ENCODE data around the gene ERVFRD-1.

ERVFRD-1 gene

DNA sequence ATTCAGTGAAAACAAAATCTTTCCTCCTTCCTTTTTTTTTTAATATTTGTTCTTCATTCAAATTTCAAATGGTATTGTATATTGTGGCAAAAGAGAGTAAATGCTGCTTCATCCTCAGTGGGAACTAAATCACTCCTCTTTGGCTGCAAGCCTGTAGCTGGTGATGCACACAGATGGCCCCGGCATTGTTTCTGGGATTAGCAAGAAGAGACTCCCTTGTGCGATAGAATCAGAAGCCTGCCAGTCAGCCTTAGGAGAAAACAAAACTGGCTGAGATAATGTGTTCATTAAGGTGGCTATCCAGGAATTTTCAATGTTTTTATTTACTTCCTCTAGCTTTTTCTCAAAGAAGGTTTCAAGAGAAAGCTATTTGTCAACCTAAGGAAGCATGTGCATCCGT, 46.7 kb downstream of the ERVFRD-1 start:
- DNase-seq = peak in 23 of 42 donors; percentile 11 to 73 (median 46)
- intact Hi-C loops (cut with DNase I) = no loop called here

GRCh38 chr6:11062715-11063114, 48.8 kb downstream of the ERVFRD-1 start:
- no peak for DNase-seq
- intact Hi-C loops (cut with DNase I) = no loop called here

- no peak for DNase-seq
- intact Hi-C loops (cut with DNase I) = no loop called here
These were observed 49.4 kb downstream of the ERVFRD-1 start for GRCh38 chr6:11062083-11062482.

GRCh38 chr6:11058406-11058805, 53.1 kb downstream of the ERVFRD-1 start:
- intact Hi-C loops (cut with DNase I) = no loop called here
- no peak for DNase-seq

- DNase-seq = no peak
- intact Hi-C loops (cut with DNase I) = no loop called here
These were observed 54.7 kb downstream of the ERVFRD-1 start for GRCh38 chr6:11056871-11057270.

DNA sequence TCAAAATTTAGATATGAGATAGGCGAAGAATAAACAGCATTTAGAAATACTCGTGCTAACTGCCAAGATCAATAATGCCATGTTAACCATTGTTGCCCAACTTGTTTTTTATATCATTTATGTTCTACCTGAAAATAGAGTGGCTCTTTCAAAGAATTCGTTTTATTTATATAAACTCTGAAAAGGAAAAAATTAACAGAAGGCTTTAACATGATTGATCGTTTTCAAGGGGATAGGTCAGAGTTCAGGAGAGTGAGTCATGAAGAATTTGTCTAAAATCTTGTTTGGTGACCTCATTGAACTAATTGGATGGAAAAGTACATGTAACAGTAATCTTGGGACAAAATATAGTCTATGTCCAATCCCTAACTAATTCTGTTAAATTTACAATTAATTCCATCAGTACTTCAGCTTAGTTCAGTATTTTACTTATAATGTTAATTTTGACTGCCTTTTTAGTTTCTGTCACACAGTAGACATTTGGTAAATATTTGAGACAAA, 56.3 kb downstream of the ERVFRD-1 start:
- DNase-seq = no peak
- intact Hi-C loops (cut with DNase I) = no loop called here

- no peak for DNase-seq
- intact Hi-C loops (cut with DNase I) = no loop called here
These were observed 56.8 kb downstream of the ERVFRD-1 start for GRCh38 chr6:11054722-11055121.

DNA sequence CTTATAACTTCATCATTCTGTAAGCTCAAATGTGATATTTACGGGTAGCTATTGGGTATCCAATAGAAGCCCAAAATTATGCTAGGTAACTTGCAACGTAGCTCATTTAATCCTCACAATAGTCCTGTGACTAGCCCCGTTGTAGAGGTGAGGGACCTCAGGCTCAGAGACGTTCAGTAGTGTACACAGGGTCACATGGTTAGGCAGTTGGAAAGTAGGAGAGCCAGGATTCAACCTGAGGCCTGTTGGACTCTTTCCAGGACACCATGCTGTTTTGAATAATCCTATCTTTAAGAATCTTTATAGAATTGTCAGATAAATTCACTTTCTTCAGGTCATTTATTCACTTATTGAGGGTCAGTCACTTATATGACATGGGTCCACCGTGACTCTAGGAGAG, 58.2 kb downstream of the ERVFRD-1 start:
- intact Hi-C loops (cut with DNase I) = no loop called here
- DNase-seq = no peak

Data from head of caudate nucleus (tissue), 42 donors.